Urinary bladder (tissue), 4 donors: ENCODE data around the gene ITPKA. TPM values are rescaled to one million over a fixed set of nuclear protein-coding genes. Genes with fewer than 3 reads are reported as not detected.
"Not testable (repeated sequence)": the region's sequence is repeated elsewhere in the genome, so short reads cannot be mapped to it uniquely, and the experiment has no call there.

Source experiments
- DNase-seq: peaks from one replicate; pipeline ENCODE4 v3.0.0-alpha.2; 2015; ENCODE audit errors: extremely low spot score
- H3K27ac ChIP-seq: one replicate; pipeline ENCODE4 v1.5.1; 2013; ENCODE audit warnings: low read depth, mild to moderate bottlenecking, moderate library complexity
- H3K36me3 ChIP-seq: one replicate; pipeline ENCODE4 v1.6.1; 2013; ENCODE audit warnings: mild to moderate bottlenecking, moderate library complexity; ENCODE audit not compliant: insufficient read depth
- H3K4me1 ChIP-seq: one replicate; pipeline ENCODE4 v1.6.1; 2013; ENCODE audit warnings: mild to moderate bottlenecking, moderate library complexity; ENCODE audit not compliant: insufficient read depth
- H3K4me3 ChIP-seq: one replicate; pipeline ENCODE4 v1.5.1; 2013; ENCODE audit warnings: low read depth, low read length
- WGBS: extraction: QIAGEN DNeasy Blood & Tissue Kit; methylation state at CpG from one replicate; pipeline ENCODE4 v1.1.7; 2013; 5-methylcytosine and 5-hydroxymethylcytosine counted together
- polyA plus RNA-seq: library from polyadenylated mRNA; stranded (reverse); fragments of 200-250 nt; gene quantifications from one replicate; pipeline ENCODE4 v1.2.3, GENCODE V29; 2013
- total RNA-seq: library from RNA; depleted of rRNA; stranded (reverse); fragments of >200 nt; gene quantifications from one replicate; pipeline ENCODE4 v1.2.3, GENCODE V29; 2014
- donor health status: healthy with polysubstance abuse.
- donor health status: healthy.

ITPKA gene
- total RNA-seq (0.37 TPM), polyA plus RNA-seq (2.0 TPM)

DNA sequence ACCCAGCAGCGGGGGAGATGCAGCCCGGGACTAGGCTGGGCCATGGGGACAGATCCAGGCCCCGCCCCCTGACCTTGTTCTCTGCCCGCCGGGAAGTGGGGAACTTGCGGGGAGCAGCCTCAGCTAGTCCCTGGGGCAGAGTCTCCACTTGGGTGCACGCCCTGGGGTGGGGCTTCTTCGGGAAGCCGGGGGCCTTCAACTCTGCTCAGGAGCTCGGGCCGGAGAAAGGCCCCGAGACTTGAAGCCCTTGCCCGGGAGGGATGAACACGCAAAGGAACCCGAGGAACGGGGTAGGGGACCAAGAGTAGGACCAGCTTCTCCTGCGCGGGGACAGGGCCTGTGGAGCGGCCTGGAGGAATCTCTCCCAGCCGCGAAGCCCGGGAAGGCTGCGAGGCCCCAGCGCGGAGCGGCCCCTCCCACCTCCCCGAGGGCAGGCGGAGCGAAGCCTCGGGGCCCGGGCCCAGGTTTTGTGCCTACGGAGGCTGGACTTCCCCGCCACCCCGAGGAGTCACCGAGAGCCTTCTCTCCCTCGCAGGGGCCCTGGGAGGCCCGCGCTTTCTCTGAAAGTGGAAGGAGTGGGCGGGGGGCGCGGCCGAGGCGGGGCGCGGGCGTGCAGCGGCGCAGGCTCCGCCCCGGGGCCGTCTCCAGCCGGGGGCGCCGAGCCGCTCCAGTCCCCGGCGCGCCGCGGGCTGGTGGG, at the start of gene ITPKA:
TSS of gene ITPKA (plus strand) at position 670 of the 697 bp plus-strand sequence. CDS start 54 bp downstream, outside the sequence.
- no peaks in the 10 kb centered on the region for H3K36me3 ChIP-seq
- H3K4me1 ChIP-seq: peaks cover 3% of the 10 kb centered on the region
- under 1% methylated on average over 60 of the region's 60 CpGs for WGBS
- H3K4me3 ChIP-seq: peak within 1 kb of the TSS; percentile 65
- no peak within 1 kb of the TSS for H3K27ac ChIP-seq
- no peak for DNase-seq

- H3K27ac ChIP-seq: no peak overlapping the region
- H3K4me3 ChIP-seq: no peak overlapping the region
- no peak for DNase-seq
- no peaks in the 10 kb centered on the region for H3K4me1 ChIP-seq
- H3K36me3 ChIP-seq: no peaks in the 10 kb centered on the region
Measured at GRCh38 chr15:41445399-41445798, 48.3 kb upstream of the ITPKA start.

DNA sequence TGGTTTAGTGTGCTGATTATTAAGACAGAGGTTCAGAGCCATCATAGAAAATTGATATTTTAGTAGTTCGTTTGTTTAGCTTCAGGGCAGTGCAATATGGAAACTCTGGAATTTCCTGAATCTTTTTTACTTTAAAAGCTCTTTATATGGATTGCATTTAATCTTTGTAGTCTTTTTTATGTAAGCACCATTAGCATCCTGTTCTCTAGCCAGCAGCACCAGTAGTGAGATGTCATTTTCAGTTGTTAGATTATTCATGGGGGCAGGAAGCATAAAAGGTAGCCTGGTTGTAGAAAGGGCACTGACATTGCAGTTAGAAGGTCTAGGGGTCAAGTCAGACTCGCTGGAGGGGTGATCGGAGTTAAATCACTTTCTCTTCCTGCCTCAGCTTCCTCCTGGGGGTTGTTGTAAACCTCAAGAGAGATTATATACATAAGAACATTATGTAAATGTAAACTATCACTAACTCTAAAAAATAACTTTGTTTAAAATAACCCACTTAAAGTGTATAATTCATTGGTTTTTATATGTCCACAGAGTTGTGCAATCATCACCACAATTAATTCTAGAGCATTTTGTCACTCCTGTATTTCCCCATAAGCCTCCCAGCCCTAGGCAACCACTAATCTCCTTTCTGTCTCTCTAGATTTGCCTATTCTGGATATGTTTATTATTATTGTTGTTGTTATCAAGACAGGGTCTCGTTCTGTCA, 31.4 kb upstream of the ITPKA start:
- H3K4me3 ChIP-seq: no peak overlapping the region
- no peak for DNase-seq
- 78% methylated on average over 4 of the region's 4 CpGs for WGBS
- H3K4me1 ChIP-seq: no peaks in the 10 kb centered on the region
- no peak overlapping the region for H3K27ac ChIP-seq
- peaks cover 8% of the 10 kb centered on the region for H3K36me3 ChIP-seq

GRCh38 chr15:41464889-41465580, 28.6 kb upstream of the ITPKA start:
- 90% methylated on average over 9 of the region's 9 CpGs for WGBS
- no peak overlapping the region for H3K4me3 ChIP-seq
- H3K4me1 ChIP-seq: no peaks in the 10 kb centered on the region
- DNase-seq: no peak
- H3K36me3 ChIP-seq: peaks cover 6% of the 10 kb centered on the region
- no peak overlapping the region for H3K27ac ChIP-seq

DNA sequence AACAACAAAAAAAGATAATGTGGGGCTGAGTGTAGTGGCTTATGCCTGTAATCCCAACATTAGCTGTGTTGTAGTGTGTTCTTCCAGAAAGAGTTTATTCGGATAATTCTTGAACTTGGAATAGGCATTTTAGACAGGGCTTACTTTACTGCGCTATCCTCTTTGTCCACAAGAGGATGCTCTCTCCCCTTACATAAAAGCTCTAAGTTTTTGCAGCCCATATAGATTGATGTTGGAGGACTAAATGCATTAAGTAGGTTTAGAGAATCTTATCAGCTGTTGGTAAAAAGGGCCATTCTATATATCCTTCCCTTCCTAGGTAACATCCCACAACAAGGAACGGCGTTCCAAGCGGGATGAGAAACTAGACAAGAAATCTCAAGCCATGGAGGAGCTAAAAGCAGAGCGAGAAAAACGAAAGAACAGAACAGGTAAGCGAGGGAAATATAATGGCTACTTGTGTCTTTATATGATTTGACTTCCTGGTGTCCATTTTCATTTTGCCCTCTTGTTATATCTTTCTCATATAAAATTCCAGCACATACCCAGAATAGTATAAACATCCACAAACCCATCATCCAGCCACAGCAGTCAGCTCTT, 27.8 kb upstream of the ITPKA start:
- Histone ChIP-seq H3K4me3 (no peak overlapping the region), H3K36me3 (peaks cover 7% of the 10 kb centered on the region), H3K27ac (no peak overlapping the region), H3K4me1 (no peaks in the 10 kb centered on the region)
- WGBS: 77% methylated on average over 8 of the region's 8 CpGs
- DNase-seq: no peak

DNA sequence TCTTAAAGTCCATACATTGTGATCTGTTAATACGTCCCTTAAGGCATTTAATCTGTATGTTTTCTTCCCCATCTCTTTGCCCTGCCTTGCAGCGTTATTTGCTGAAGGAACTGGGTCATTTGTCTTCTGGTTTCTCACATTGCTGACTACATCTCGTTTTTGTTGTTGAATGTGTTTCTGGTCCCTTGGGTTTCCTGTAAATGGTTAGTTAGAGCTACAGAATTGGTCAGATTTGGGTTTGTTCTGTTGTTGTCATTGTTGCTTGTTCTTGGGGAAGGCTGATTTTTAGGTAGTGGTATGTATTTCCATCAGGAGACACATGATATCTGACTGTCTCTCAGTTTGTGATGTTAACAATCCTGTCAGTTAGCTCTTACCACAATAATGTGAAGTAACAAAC, 27.0 kb upstream of the ITPKA start:
- DNase-seq: no peak
- H3K4me3 ChIP-seq: no peak overlapping the region
- no peak overlapping the region for H3K27ac ChIP-seq
- H3K36me3 ChIP-seq: peaks cover 12% of the 10 kb centered on the region
- 86% methylated on average over 3 of the region's 3 CpGs for WGBS
- no peaks in the 10 kb centered on the region for H3K4me1 ChIP-seq

GRCh38 chr15:41469644-41470043, 24.0 kb upstream of the ITPKA start:
- H3K4me3 ChIP-seq, DNase-seq, H3K27ac ChIP-seq, H3K4me1 ChIP-seq: not testable (repeated sequence)
- H3K36me3 ChIP-seq: peaks cover 12% of the 10 kb centered on the region
- 97% methylated on average over 6 of the region's 6 CpGs for WGBS

DNA sequence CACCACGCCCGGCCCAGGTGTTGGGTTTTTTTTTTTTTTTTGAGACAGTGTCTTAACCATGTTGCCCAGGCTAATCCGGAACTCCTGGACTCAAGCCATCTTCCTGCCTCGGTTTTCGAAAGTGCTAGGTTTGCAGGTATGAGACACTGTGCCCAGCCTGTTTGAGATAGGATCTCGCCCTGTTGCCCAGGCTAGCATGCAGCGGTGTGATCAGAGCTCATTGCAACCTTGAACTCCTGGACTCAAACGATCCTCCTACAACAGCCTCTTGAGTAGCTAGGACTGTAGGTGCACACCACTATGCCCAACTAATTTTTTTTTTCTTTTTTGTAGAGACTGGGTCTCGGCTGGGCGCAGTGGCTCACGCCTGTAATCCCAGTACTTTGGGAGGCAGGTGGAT, 20.3 kb upstream of the ITPKA start:
- no peak for DNase-seq
- Histone ChIP-seq H3K36me3 (peaks cover 6% of the 10 kb centered on the region), H3K4me3 (no peak overlapping the region)

GRCh38 chr15:41474436-41474835, 19.2 kb upstream of the ITPKA start:
- Histone ChIP-seq H3K36me3 (peaks cover 6% of the 10 kb centered on the region), H3K27ac (no peak overlapping the region), H3K4me1 (no peaks in the 10 kb centered on the region), H3K4me3 (no peak overlapping the region)
- DNase-seq: no peak
- 91% methylated on average over 8 of the region's 8 CpGs for WGBS

More for the DNA sequence above, 20.3 kb upstream of the ITPKA start:
- H3K4me1 ChIP-seq: no peaks in the 10 kb centered on the region
- WGBS: 94% methylated on average over 11 of the region's 11 CpGs
- no peak overlapping the region for H3K27ac ChIP-seq

DNA sequence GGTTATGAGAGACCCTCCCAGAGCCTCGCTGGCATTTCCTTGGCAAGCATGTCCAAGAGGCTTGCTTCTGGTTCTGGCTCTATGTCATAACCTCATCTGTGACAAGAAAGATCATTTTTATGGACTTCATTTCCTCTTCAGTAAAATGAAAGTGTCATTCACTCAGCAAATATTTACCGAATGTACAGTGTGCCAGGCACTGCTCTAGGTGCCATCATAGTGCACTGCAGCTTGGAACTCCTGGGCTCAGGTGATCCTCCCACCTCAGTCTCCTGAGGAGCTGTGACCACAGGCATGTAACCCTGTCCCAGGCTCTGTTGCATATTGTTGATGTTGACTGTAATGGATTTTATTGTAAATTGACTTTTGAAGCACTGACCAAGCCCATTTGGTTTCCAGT, 18.7 kb upstream of the ITPKA start:
- Histone ChIP-seq H3K4me1 (no peaks in the 10 kb centered on the region), H3K27ac (no peak overlapping the region), H3K36me3 (peaks cover 7% of the 10 kb centered on the region), H3K4me3 (no peak overlapping the region)
- WGBS: 84% methylated on average over 2 of the region's 2 CpGs
- no peak for DNase-seq

GRCh38 chr15:41476416-41477048, 17.1 kb upstream of the ITPKA start:
- WGBS: 88% methylated on average over 5 of the region's 5 CpGs
- Histone ChIP-seq H3K4me3 (no peak overlapping the region), H3K4me1 (no peaks in the 10 kb centered on the region), H3K27ac (no peak overlapping the region), H3K36me3 (peaks cover 8% of the 10 kb centered on the region)
- DNase-seq: no peak

- no peak for DNase-seq
- Histone ChIP-seq H3K4me3 (no peak overlapping the region), H3K4me1 (no peaks in the 10 kb centered on the region), H3K36me3 (peaks cover 8% of the 10 kb centered on the region), H3K27ac (no peak overlapping the region)
- WGBS: 89% methylated on average over 12 of the region's 12 CpGs
Measured at GRCh38 chr15:41480396-41481140, 13.1 kb upstream of the ITPKA start.
